ENCODE results near the gene EPHB1.

EPHB1 gene

DNA sequence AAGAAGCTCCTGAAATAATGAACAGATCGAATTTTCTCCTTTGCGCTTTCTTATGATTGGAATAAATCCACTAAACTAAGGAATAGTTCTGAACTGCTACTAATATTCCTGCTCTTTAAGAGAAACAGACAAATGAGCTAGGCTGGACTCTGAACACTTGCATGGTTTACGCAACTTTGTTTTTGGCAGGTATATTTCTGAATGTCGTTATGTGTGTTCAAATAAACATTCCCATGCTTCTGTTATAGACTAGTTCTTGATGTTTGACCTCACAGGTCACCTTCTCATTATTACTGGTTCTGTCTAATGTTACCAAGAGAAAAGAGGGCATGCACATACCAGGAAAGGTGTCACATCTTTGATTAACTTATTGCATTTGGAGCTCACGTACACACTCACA lies 418.2 kb downstream of the EPHB1 start:
- H3K4me3 ChIP-seq (ENCODE audit: low read depth, low read length) = no peak overlapping the region
- TF ChIP-seq, protein P1, sequence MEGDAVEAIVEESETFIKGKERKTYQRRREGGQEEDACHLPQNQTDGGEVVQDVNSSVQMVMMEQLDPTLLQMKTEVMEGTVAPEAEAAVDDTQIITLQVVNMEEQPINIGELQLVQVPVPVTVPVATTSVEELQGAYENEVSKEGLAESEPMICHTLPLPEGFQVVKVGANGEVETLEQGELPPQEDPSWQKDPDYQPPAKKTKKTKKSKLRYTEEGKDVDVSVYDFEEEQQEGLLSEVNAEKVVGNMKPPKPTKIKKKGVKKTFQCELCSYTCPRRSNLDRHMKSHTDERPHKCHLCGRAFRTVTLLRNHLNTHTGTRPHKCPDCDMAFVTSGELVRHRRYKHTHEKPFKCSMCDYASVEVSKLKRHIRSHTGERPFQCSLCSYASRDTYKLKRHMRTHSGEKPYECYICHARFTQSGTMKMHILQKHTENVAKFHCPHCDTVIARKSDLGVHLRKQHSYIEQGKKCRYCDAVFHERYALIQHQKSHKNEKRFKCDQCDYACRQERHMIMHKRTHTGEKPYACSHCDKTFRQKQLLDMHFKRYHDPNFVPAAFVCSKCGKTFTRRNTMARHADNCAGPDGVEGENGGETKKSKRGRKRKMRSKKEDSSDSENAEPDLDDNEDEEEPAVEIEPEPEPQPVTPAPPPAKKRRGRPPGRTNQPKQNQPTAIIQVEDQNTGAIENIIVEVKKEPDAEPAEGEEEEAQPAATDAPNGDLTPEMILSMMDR (IDR thresholded peaks at IDR 0.05; ENCODE audit: borderline replicate concordance, insufficient read depth, low read depth, low read length) = no peak

DNA sequence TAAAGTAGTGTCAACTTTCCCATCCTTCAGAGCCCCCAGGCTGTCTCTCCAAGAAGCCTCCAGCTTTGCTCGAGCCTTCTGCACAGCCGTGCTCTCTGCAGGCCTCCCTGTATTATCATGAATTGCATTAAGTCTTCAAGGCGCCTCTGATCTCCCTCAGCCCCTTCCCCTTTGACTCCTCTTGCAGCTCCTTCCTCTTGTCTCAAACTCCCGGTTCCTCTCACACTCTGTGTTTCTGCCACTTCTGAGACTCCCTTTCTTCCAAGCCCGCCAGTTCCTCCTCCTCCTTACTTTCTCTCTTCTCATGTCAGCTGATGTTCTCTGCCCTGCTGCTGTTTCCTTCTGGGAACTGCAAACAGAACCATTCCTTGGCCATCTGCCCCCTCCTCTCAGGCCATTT lies 418.8 kb downstream of the EPHB1 start:
- TF ChIP-seq, protein P1 (IDR thresholded peaks at IDR 0.05; ENCODE audit: borderline replicate concordance, insufficient read depth, low read depth, low read length) = no peak
- no peak overlapping the region for H3K4me3 ChIP-seq (ENCODE audit: low read depth, low read length)

DNA sequence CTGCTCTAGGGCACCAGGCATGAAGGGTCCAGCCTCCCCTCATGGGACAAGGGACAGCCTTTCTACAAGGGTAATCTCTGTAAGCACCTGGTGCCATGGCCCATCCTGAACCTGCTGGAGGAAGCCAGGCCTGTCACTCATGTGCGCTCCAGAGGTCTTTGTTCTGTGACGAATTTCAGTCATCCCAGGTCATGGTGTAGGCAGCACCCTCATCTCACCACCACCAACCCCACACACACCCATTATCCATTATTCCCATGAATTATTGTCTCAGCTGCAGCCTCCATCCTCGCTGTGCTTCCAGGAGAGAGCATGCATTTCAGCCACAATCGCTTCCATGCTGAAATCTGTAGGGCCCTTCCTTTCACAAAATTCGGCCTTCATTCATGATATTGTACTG lies 419.3 kb downstream of the EPHB1 start:
- TF ChIP-seq, protein P1 (IDR thresholded peaks at IDR 0.05; ENCODE audit: borderline replicate concordance, insufficient read depth, low read depth, low read length) = no peak
- H3K4me3 ChIP-seq (ENCODE audit: low read depth, low read length) = no peak overlapping the region

DNA sequence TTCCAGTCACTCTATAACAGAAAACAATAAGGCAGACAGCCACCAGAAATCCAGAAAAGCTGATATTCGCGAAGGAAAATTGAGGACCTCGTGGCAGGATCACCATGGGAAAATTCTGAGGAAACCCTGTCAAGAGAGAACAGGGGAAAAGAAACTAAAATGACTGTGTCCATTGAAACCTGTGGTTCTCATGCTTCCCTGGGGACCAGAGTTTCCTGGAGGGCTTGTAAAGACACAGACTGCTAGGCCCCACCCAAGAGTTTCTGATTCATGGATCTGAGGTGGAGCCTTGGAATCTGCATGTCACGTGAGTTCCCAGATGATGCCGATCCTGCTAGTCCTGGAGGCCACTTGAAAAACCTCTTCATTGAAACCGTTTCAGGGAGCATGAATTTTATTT lies 420.5 kb downstream of the EPHB1 start:
- no peak overlapping the region for H3K4me3 ChIP-seq (ENCODE audit: low read depth, low read length)
- TF ChIP-seq, protein P1 (IDR thresholded peaks at IDR 0.05; ENCODE audit: borderline replicate concordance, insufficient read depth, low read depth, low read length) = no peak

DNA sequence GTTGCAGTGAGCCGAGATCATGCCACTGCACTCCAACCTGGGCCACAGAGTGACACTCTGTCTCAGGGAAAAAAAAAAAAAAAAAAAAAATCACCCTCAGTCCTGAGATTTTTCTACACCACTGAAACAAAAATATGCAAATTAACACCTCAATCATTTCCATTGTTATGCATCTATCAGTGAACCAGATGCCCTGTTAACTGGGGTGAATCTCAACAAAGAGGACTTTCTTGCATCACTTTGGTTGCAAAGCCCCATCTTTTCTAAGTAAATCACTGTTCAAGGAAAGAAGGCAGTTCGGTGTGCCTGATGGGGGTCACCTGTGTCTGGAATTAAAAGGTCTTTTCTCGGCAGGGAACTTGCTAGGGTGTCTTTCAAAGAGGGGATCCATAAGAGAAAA lies 421.6 kb downstream of the EPHB1 start:
- TF ChIP-seq, protein P1 (IDR thresholded peaks at IDR 0.05; ENCODE audit: borderline replicate concordance, insufficient read depth, low read depth, low read length) = no peak
- no peak overlapping the region for H3K4me3 ChIP-seq (ENCODE audit: low read depth, low read length)

DNA sequence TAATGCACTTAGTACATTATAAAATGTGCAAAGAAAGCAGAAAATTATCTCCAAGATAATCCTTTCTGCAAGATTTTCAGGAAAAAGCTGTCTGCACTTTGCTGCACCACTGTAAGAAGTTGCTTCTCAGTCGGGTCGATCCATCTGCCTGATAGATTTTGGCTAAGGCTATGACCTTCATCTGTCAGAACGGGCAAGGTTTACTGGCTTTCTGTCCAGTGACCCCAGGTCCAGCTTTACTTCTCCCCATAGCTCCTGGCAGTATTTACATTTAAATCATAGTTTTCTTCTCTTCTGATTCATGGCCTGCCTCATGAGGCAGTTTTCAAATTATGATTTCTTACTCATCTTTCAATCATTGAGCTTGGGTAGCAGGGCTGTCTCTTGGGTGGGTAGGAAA lies 422.7 kb downstream of the EPHB1 start:
- H3K4me3 ChIP-seq (ENCODE audit: low read depth, low read length) = no peak overlapping the region
- TF ChIP-seq, protein P1 (IDR thresholded peaks at IDR 0.05; ENCODE audit: borderline replicate concordance, insufficient read depth, low read depth, low read length) = no peak

DNA sequence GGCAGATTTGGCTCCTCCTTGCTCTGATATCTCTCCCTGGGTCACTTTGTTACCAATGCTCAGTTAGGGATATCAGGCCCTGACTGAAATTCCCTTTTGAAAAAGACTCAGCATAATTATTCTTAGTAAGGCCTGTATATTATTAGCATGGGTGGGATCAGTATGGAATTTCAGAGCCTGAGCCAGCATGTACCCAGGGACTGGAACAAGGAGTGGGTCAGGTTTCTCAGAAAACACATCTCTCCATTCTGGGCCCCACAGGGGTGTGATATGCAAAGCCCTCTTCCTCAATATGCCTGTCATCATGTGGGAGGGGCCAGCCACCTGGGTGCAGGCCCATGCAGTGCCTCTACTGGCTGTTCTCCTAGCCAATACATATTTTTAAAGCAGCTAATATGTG lies 423.2 kb downstream of the EPHB1 start:
- TF ChIP-seq, protein P1 (IDR thresholded peaks at IDR 0.05; ENCODE audit: borderline replicate concordance, insufficient read depth, low read depth, low read length) = no peak
- H3K4me3 ChIP-seq (ENCODE audit: low read depth, low read length) = no peak overlapping the region
